ENCODE results near the gene SLC35F3. TPM values are rescaled to one million over a fixed set of nuclear protein-coding genes. Genes with fewer than 3 reads are reported as not detected.

SLC35F3 gene
- total RNA-seq, 1 donor from 2014 or later: 0.52 TPM

Small RNAs within 50 kb of the gene (small RNA-seq; reads per million reads assigned to genes)
- not detected for gene MIR4671
